ENCODE measurements around the gene PRR14L. TPM values are rescaled to one million over a fixed set of nuclear protein-coding genes. Genes with fewer than 3 reads are reported as not detected.
A peak's percentile ranks its signal among the peaks of the same experiment; 100 is the strongest.

Gene PRR14L
- total and polyA plus RNA-seq, 7 donors = 2.7 to 16.4 (median 8.8) TPM

GRCh38 chr22:31692186-31692886 is 57.6 kb downstream of the PRR14L start:
- Histone ChIP-seq H3K36me3 (ENCODE audit: insufficient read depth in 1 of 2, low read depth in 1 of 2) (peaks cover 3 to 82% of the 10 kb centered on the region in 2 donors), H3K4me1 (no peaks in the 10 kb centered on the region), H3K27ac (no peak overlapping the region), H3K4me3 (no peak overlapping the region), H3K9me3 (no peaks in the 10 kb centered on the region), H3K27me3 (ENCODE audit: insufficient read depth in 3 of 3, low read length in 2 of 3) (no peaks in the 10 kb centered on the region)
- ATAC-seq (no peak), DNase-seq (no peak)
- intact Hi-C loops (cut with DNase I) = no loop called here
- TF ChIP-seq, protein P1, sequence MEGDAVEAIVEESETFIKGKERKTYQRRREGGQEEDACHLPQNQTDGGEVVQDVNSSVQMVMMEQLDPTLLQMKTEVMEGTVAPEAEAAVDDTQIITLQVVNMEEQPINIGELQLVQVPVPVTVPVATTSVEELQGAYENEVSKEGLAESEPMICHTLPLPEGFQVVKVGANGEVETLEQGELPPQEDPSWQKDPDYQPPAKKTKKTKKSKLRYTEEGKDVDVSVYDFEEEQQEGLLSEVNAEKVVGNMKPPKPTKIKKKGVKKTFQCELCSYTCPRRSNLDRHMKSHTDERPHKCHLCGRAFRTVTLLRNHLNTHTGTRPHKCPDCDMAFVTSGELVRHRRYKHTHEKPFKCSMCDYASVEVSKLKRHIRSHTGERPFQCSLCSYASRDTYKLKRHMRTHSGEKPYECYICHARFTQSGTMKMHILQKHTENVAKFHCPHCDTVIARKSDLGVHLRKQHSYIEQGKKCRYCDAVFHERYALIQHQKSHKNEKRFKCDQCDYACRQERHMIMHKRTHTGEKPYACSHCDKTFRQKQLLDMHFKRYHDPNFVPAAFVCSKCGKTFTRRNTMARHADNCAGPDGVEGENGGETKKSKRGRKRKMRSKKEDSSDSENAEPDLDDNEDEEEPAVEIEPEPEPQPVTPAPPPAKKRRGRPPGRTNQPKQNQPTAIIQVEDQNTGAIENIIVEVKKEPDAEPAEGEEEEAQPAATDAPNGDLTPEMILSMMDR (IDR thresholded peaks at IDR 0.05) = no peak
- WGBS, 3 donors = 92 to 94% (median 94%) methylated on average over 1 of the region's 1 CpG

- ATAC-seq (no peak), DNase-seq (no peak)
- Histone ChIP-seq H3K4me1 (no peaks in the 10 kb centered on the region), H3K27me3 (ENCODE audit: insufficient read depth in 3 of 3, low read length in 2 of 3) (no peaks in the 10 kb centered on the region), H3K9me3 (no peaks in the 10 kb centered on the region), H3K4me3 (no peak overlapping the region), H3K36me3 (ENCODE audit: insufficient read depth in 1 of 2, low read depth in 1 of 2) (peaks cover 3 to 82% of the 10 kb centered on the region in 2 donors), H3K27ac (no peak overlapping the region)
- TF ChIP-seq, protein P1 (IDR thresholded peaks at IDR 0.05) = no peak
- WGBS, 3 donors = 94 to 100% (median 100%) methylated on average over 3 of the region's 3 CpGs
- intact Hi-C loops (cut with DNase I) = no loop called here
These were observed 58.5 kb downstream of the PRR14L start for GRCh38 chr22:31691408-31691807.

GRCh38 chr22:31683181-31684105 is 66.5 kb downstream of the PRR14L start:
- Histone ChIP-seq H3K36me3 (ENCODE audit: insufficient read depth in 1 of 2, low read depth in 1 of 2) (peaks cover 0 to 55% of the 10 kb centered on the region in 2 donors), H3K27me3 (ENCODE audit: insufficient read depth in 3 of 3, low read length in 2 of 3) (no peaks in the 10 kb centered on the region), H3K4me1 (peaks cover 26% of the 10 kb centered on the region), H3K9me3 (no peaks in the 10 kb centered on the region), H3K27ac (peak overlapping the region; percentile 62), H3K4me3 (no peak overlapping the region)
- intact Hi-C loops (cut with DNase I) = no loop called here
- TF ChIP-seq, protein P1 (IDR thresholded peaks at IDR 0.05) = no peak
- 40 to 59% (median 48%) methylated on average over 13 of the region's 13 CpGs for WGBS, 3 donors
- ATAC-seq (peak; percentile 82 to 89 (median 86)), DNase-seq (peak; percentile 24 to 53)

DNA sequence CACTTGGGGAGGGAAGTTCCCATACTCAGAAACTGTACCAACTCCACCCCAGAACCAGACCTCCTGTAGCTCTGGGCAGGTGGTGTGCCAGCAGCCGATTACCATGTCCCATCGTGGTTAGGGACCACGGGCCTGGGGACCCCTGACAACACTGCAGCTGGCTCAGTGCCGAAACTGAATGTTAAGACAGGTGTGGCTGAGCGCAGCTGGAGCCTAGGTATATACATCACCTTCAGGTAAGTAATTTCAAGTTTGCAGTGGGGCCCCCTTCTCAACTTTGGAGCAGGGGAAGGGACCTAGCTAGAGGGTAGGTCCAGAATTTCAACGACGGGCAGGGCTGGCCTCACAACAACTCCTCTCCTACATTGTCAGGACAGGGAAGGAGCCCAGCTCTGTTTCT is 67.2 kb downstream of the PRR14L start:
- TF ChIP-seq, protein P1 (IDR thresholded peaks at IDR 0.05) = no peak
- Histone ChIP-seq H3K36me3 (ENCODE audit: insufficient read depth in 1 of 2, low read depth in 1 of 2) (peaks cover 0 to 48% of the 10 kb centered on the region in 2 donors), H3K27me3 (ENCODE audit: insufficient read depth in 3 of 3, low read length in 2 of 3) (no peaks in the 10 kb centered on the region), H3K9me3 (no peaks in the 10 kb centered on the region), H3K4me3 (no peak overlapping the region), H3K27ac (peak overlapping the region; percentile 62), H3K4me1 (peaks cover 26% of the 10 kb centered on the region)
- intact Hi-C loops (cut with DNase I) = no loop called here
- 86 to 89% (median 87%) methylated on average over 7 of the region's 7 CpGs for WGBS, 3 donors
- no peak for DNase-seq
- ATAC-seq = no peak

All from psoas muscle (tissue), 8 donors.